K562 (cell line): Measurements from ENCODE around the gene FIG4. TPM values are rescaled to one million over a fixed set of nuclear protein-coding genes. Genes with fewer than 3 reads are reported as not detected.

Source experiments
- ATAC-seq: fragments of 200-7000 bp; cut with Tn5 transposase; 3 replicates; pipeline ENCODE4 v1.9.1; 2020; ENCODE audit warnings: moderate library complexity
- BruUV-seq: library from RNA; stranded (reverse); fragments of 400-500 nt; replicated peaks from 2 replicates; lab custom pipeline; 2021; lab: Mats Ljungman, UMichigan
- CTCF ChIA-PET: fragments of 300-600 bp; formaldehyde crosslinking; extraction: SDS; loops from one replicate; lab custom pipeline; 2021; ENCODE audit warnings: low intra/inter-chr PET ratio; lab: Yijun Ruan, JAX
- POLR2A ChIA-PET: fragments of 300-600, 350-650 bp; sonication (Branson Sonifier 250); formaldehyde crosslinking; extraction: SDS; loops from one replicate; lab custom pipeline; 2021; ENCODE audit warnings: antibody characterized with exemption, inconsistent platforms; lab: Yijun Ruan, JAX
- DNase-seq, 4 experiments: peaks; one replicate each; pipeline versions ENCODE4 v3.0.0 to v3.0.0-alpha.2; 2011 to 2018; ENCODE audit warnings: low spot score in 3 of 4, mixed read lengths in 3 of 4; ENCODE audit errors: extremely low read depth in 1 of 4
- FAIRE-seq: peaks from 2 replicates; lab custom pipeline; 2011; peaks lifted over from hg19 to GRCh38; lab: Jason Lieb, UNC
- H2AFZ ChIP-seq: 2 replicates; pipeline ENCODE4 v1.6.0; 2011; ENCODE audit warnings: low read depth, low read length, control low read depth, inconsistent platforms
- H3K27ac ChIP-seq: fragments of 200-600 bp; 3 replicates; pipeline ENCODE4 v1.8.0; 2011; ENCODE audit warnings: low read depth, mild to moderate bottlenecking, control low read depth, inconsistent platforms, low read length, moderate library complexity, mixed read lengths; ENCODE audit errors: extremely low read depth
- H3K27me3 ChIP-seq, 2 experiments: fragments of 300-600 bp in 1 of 2; 2 replicates in 1 of 2; 3 replicates in 1 of 2; pipeline versions ENCODE4 v1.6.0 to v1.8.0; 2011; ENCODE audit warnings: inconsistent platforms in 2 of 2, low read length in 2 of 2, mild to moderate bottlenecking in 1 of 2, mixed read lengths in 1 of 2, moderate library complexity in 1 of 2; ENCODE audit not compliant: control insufficient read depth in 2 of 2, insufficient read depth in 2 of 2
- H3K36me3 ChIP-seq: fragments of 300-600 bp; 3 replicates; pipeline ENCODE4 v1.8.0; 2011; ENCODE audit warnings: mild to moderate bottlenecking, low read length, inconsistent platforms; ENCODE audit not compliant: control insufficient read depth, insufficient read depth
- H3K4me1 ChIP-seq, 2 experiments: fragments of 200-600 bp in 1 of 2; replicated peaks in 1 of 2; 2 replicates in 1 of 2; 3 replicates in 1 of 2; pipeline versions ENCODE4 v1.5.1 to v1.8.0; 2011; ENCODE audit warnings: inconsistent platforms in 2 of 2, low read length in 2 of 2, mild to moderate bottlenecking in 1 of 2, mixed read lengths in 1 of 2, moderate library complexity in 1 of 2; ENCODE audit not compliant: control insufficient read depth in 2 of 2, insufficient read depth in 2 of 2
- H3K4me2 ChIP-seq: 2 replicates; pipeline ENCODE4 v1.6.1; 2011; ENCODE audit warnings: low read length, control low read depth, inconsistent platforms, mixed read lengths; ENCODE audit not compliant: insufficient read depth
- H3K4me3 ChIP-seq: fragments of 200-600 bp; sonication (generic), shearing (Covaris generic); 2 replicates; pipeline ENCODE4 v1.5.1; 2016; ENCODE audit warnings: control low read depth, inconsistent platforms
- H3K79me2 ChIP-seq: fragments of 200-600 bp; 3 replicates; pipeline ENCODE4 v1.8.0; 2011; ENCODE audit warnings: low read length, inconsistent platforms; ENCODE audit not compliant: control insufficient read depth, insufficient read depth
- H3K9ac ChIP-seq, 2 experiments: 2 replicates each; pipeline versions ENCODE4 v1.6.0 to v1.6.1; 2011; ENCODE audit warnings: low read depth in 2 of 2, low read length in 2 of 2, control low read depth in 1 of 2, inconsistent platforms in 1 of 2, mild to moderate bottlenecking in 1 of 2, mixed read lengths in 1 of 2; ENCODE audit not compliant: insufficient read depth in 1 of 2
- H3K9me1 ChIP-seq: one replicate; pipeline ENCODE4 v1.6.0; 2011; ENCODE audit warnings: inconsistent platforms, mild to moderate bottlenecking, low read length, moderate library complexity; ENCODE audit not compliant: control insufficient read depth, insufficient read depth
- H3K9me3 ChIP-seq: replicated peaks from 2 replicates; pipeline ENCODE4 v1.5.1; 2011; ENCODE audit warnings: low read depth, low read length, inconsistent platforms; ENCODE audit not compliant: control insufficient read depth, insufficient read depth
- H4K20me1 ChIP-seq: replicated peaks from 2 replicates; pipeline ENCODE4 v1.6.1; 2011; ENCODE audit warnings: low read length, inconsistent platforms, mixed read lengths; ENCODE audit not compliant: control insufficient read depth, insufficient read depth
- CBX1 ChIP-seq: sonication (generic); IDR thresholded peaks from 2 replicates; pipeline ENCODE4 v1.6.1; 2016; ENCODE audit warnings: antibody characterized with exemption, low read depth, mild to moderate bottlenecking
- FIP1L1 ChIP-seq: fragments of 200-400 bp; formaldehyde crosslinking; IDR thresholded peaks from 2 replicates; pipeline ENCODE4 v1.6.1; 2018; ENCODE audit warnings: mild to moderate bottlenecking, low read depth, low read length; ENCODE audit not compliant: poor library complexity, severe bottlenecking
- GABPB1 ChIP-seq: sonication (generic); formaldehyde crosslinking; IDR thresholded peaks from 2 replicates; pipeline ENCODE4 v1.8.0; 2022; ENCODE audit warnings: mild to moderate bottlenecking, missing genetic modification reagents
- GTF2A2 ChIP-seq: IDR thresholded peaks from 2 replicates; pipeline ENCODE4 v1.6.1; 2016; ENCODE audit warnings: mild to moderate bottlenecking, missing genetic modification characterization, missing compliant biosample characterization
- L3MBTL2 ChIP-seq: fragments of 450-650 bp; IDR thresholded peaks from 2 replicates; pipeline ENCODE4 v1.6.1; 2016; ENCODE audit warnings: mild to moderate bottlenecking, moderate library complexity
- MCM2 ChIP-seq: fragments of 450-650 bp; IDR thresholded peaks from 2 replicates; pipeline ENCODE4 v1.6.1; 2017; ENCODE audit warnings: low read depth, mild to moderate bottlenecking
- MXD1 ChIP-seq: fragments of 250-450 bp; sonication (Bioruptor Pico); IDR thresholded peaks from 2 replicates; pipeline ENCODE4 v1.8.0; 2021; ENCODE audit warnings: borderline replicate concordance, mild to moderate bottlenecking, moderate library complexity; ENCODE audit not compliant: poor library complexity, severe bottlenecking
- NELFE ChIP-seq: IDR thresholded peaks from 2 replicates; pipeline ENCODE4 v1.6.1; 2011; ENCODE audit warnings: mild to moderate bottlenecking; ENCODE audit not compliant: insufficient read depth, insufficient read length
- NFRKB ChIP-seq: fragments of 450-650 bp; IDR thresholded peaks from 2 replicates; pipeline ENCODE4 v1.6.1; 2016; ENCODE audit warnings: low read depth
- RBM39 ChIP-seq: fragments of 200-400 bp; formaldehyde crosslinking; optimal IDR thresholded peaks from 2 replicates; pipeline ENCODE3; 2018; ENCODE audit warnings: low read depth, low read length
- SMAD2 ChIP-seq: fragments of 150-350 bp; IDR thresholded peaks from 2 replicates; pipeline ENCODE4 v1.6.1; 2014; ENCODE audit warnings: low read depth, mild to moderate bottlenecking, low read length
- SRSF7 ChIP-seq: fragments of 200-400 bp; formaldehyde crosslinking; optimal IDR thresholded peaks from 2 replicates; pipeline ENCODE3; 2017; ENCODE audit warnings: mild to moderate bottlenecking, low read depth, low read length
- ZFX ChIP-seq: sonication (generic); formaldehyde crosslinking; IDR thresholded peaks from 2 replicates; pipeline ENCODE4 v1.8.0; 2022; ENCODE audit warnings: mild to moderate bottlenecking, missing genetic modification reagents, moderate library complexity
- ZNF174 ChIP-seq: fragments of 250-450 bp; sonication (Bioruptor Pico); IDR thresholded peaks from 2 replicates; pipeline ENCODE4 v1.4.0; 2020; ENCODE audit warnings: mild to moderate bottlenecking
- ZNF24 ChIP-seq: fragments of 450-650 bp; IDR thresholded peaks from 2 replicates; pipeline ENCODE4 v1.6.1; 2016
- ZNF318 ChIP-seq, 2 experiments: fragments of 450-650 bp; IDR thresholded peaks; 2 replicates each; pipeline ENCODE4 v1.6.1; 2016; ENCODE audit warnings: mild to moderate bottlenecking in 2 of 2, borderline replicate concordance in 1 of 2, low read depth in 1 of 2, moderate library complexity in 1 of 2
- ZNF384 ChIP-seq: IDR thresholded peaks from 2 replicates; pipeline ENCODE4 v1.6.1; 2012; ENCODE audit warnings: low read depth, low read length, improper control_type of control experiment
- WGBS: fragments of 100-300 bp; shearing (Covaris generic); methylation state at CpG from one replicate; pipeline ENCODE4 v1.1.6; 2016; ENCODE audit warnings: low coverage, mixed read lengths; ENCODE audit not compliant: insufficient coverage; ENCODE audit errors: missing lambda C conversion rate; 5-methylcytosine and 5-hydroxymethylcytosine counted together
- in situ Hi-C: fragments of 300-500 bp; cut with MboI; formaldehyde crosslinking; loops from 4 replicates; pipeline ENCODE4 v1.15.0; 2018; ENCODE audit warnings: inconsistent platforms, mixed read lengths
- intact Hi-C: fragments of 100-400 bp; cut with micrococcal nuclease; formaldehyde crosslinking; loops from 2 replicates; pipeline ENCODE4 v1.14.2; 2022
- polyA plus RNA-seq, 8 experiments: library from polyadenylated mRNA; depleted of rRNA in 4 of 8; stranded (reverse) in 5 of 8; unstranded in 3 of 8; fragments of >200 nt; fragmentation: Nextera tagmentation in 2 of 8; fragmentation: Illumina TruSeq in 1 of 8; extraction: Ambion mirVana in 2 of 8; extraction: Trizol in 1 of 8; gene quantifications; 2 replicates each; pipeline versions ENCODE4 v1.2.1 to v1.2.3, GENCODE V29; 2011 to 2014; ENCODE audit warnings: inconsistent platforms in 1 of 8, missing spikeins in 1 of 8
- total RNA-seq, 7 experiments: library from RNA; depleted of rRNA in 6 of 7; stranded (reverse); fragments of >200 nt in 6 of 7; fragmentation: Illumina TruSeq in 2 of 7; extraction: Trizol in 2 of 7; gene quantifications; 2 replicates each; pipeline versions ENCODE4 v1.2.1 to v1.2.3, GENCODE V29; 2011 to 2021; ENCODE audit warnings: low replicate concordance in 1 of 7

The FIG4 gene
- total and polyA plus RNA-seq, 9 of the 15 experiments (the other 6 are each of a cell fraction or from before 2014, with no cell fraction given) = 1.5 to 6.8 (median 4.3) TPM

GRCh38 chr6:109841869-109842268 is 150.8 kb downstream of the FIG4 start:
- Histone ChIP-seq H3K79me2 (no peaks in the 10 kb centered on the region), H3K27me3 (peaks cover 0 to 6% of the 10 kb centered on the region in 2 experiments; a peak in 2 of 5 replicates), H3K4me2 (no peak overlapping the region), H3K36me3 (no peaks in the 10 kb centered on the region), H3K27ac (no peak overlapping the region), H3K4me1 (no peaks in the 10 kb centered on the region), H4K20me1 (no peaks in the 10 kb centered on the region), H2AFZ (no peak overlapping the region), H3K9me1 (no peaks in the 10 kb centered on the region), H3K9me3 (no peaks in the 10 kb centered on the region)
- DNase-seq (no peak), ATAC-seq (no peak)
- BruUV-seq = no TSS peak
- POLR2A ChIA-PET = interaction anchor here (1.2 kb wide), 1 partner anchor 13 kb away, joined by 3 read pairs; no protein-coding TSS in a partner anchor
- 0% methylated on average over 3 of the region's 3 CpGs for WGBS
- CTCF ChIA-PET = no interaction called here
- intact Hi-C loops (no loop called here), in situ Hi-C loops (no loop called here)
- TF ChIP-seq ZNF384 = no peak
- TF ChIP-seq ZNF318 (IDR thresholded peaks at IDR 0.05; ENCODE audit: borderline replicate concordance in 1 of 2, low read depth in 1 of 2) = no peak
- no peak for TF ChIP-seq RBM39
- no peak for TF ChIP-seq ZNF24
- no peak for TF ChIP-seq GABPB1 (CRISPR knock-in tag)
- TF ChIP-seq NELFE = no peak
- TF ChIP-seq ZFX (CRISPR knock-in tag) = no peak
- no peak for TF ChIP-seq FIP1L1
- TF ChIP-seq ZNF174 (CRISPR knock-in tag) = no peak
- TF ChIP-seq CBX1 = no peak
- TF ChIP-seq MCM2 = no peak
- no peak for TF ChIP-seq NFRKB
- TF ChIP-seq GTF2A2 (tag) = no peak
- TF ChIP-seq MXD1 (CRISPR knock-in tag) = no peak
- TF ChIP-seq SRSF7 = no peak
- no peak for TF ChIP-seq SMAD2
- TF ChIP-seq L3MBTL2 = no peak
- TF ChIP-seq, all 486 proteins: peak for 0
- Histone ChIP-seq H3K9ac (no peak overlapping the region), H3K4me3 (no peak overlapping the region)
- FAIRE-seq = no peak
